Mesendoderm (in vitro differentiated cells): ENCODE results near the gene SLC10A1.
"Not testable (repeated sequence)": the region's sequence is repeated elsewhere in the genome, so short reads cannot be mapped to it uniquely, and the experiment has no call there.

Source experiments
- DNase-seq: peaks from one replicate; pipeline ENCODE4 v3.0.0; 2013
- H2AK5ac ChIP-seq: 2 replicates; pipeline ENCODE4 v1.6.1; 2013; ENCODE audit warnings: low read length, inconsistent platforms
- H2BK120ac ChIP-seq: 2 replicates; pipeline ENCODE4 v1.6.1; 2013; ENCODE audit warnings: low read depth, mild to moderate bottlenecking, low read length, moderate library complexity, mixed read lengths
- H2BK15ac ChIP-seq: replicated peaks from 2 replicates; pipeline ENCODE4 v1.6.1; 2013; ENCODE audit warnings: low read depth, mild to moderate bottlenecking, moderate library complexity
- H2BK5ac ChIP-seq: 2 replicates; pipeline ENCODE4 v1.6.1; 2013; ENCODE audit warnings: low read length, inconsistent platforms
- H3K18ac ChIP-seq: 2 replicates; pipeline ENCODE4 v1.6.1; 2013; ENCODE audit warnings: mild to moderate bottlenecking, low read length, mixed read lengths
- H3K23ac ChIP-seq: one replicate; pipeline ENCODE4 v1.6.1; 2013; ENCODE audit warnings: low read length
- H3K27ac ChIP-seq: 2 replicates; pipeline ENCODE4 v1.5.1; 2013; ENCODE audit warnings: low read depth, mild to moderate bottlenecking, inconsistent platforms, low read length, moderate library complexity
- H3K27me3 ChIP-seq: 2 replicates; pipeline ENCODE4 v1.6.1; 2013; ENCODE audit warnings: low read length, control low read depth, mild to moderate bottlenecking, inconsistent platforms; ENCODE audit not compliant: insufficient read depth, poor library complexity
- H3K36me3 ChIP-seq: 2 replicates; pipeline ENCODE4 v1.6.1; 2013; ENCODE audit warnings: low read length, inconsistent platforms; ENCODE audit not compliant: control insufficient read depth, insufficient read depth
- H3K4ac ChIP-seq: one replicate; pipeline ENCODE4 v1.6.1; 2013; ENCODE audit warnings: low read depth, mild to moderate bottlenecking, low read length, moderate library complexity
- H3K4me1 ChIP-seq: 2 replicates; pipeline ENCODE4 v1.6.1; 2013; ENCODE audit warnings: low read depth, low read length, inconsistent platforms; ENCODE audit not compliant: control insufficient read depth
- H3K4me2 ChIP-seq: 2 replicates; pipeline ENCODE4 v1.6.1; 2013; ENCODE audit warnings: low read length
- H3K4me3 ChIP-seq: 2 replicates; pipeline ENCODE4 v1.5.1; 2013; ENCODE audit warnings: mild to moderate bottlenecking, low read length
- H3K56ac ChIP-seq: one replicate; pipeline ENCODE4 v1.6.1; 2013; ENCODE audit warnings: low read length
- H3K79me1 ChIP-seq: 2 replicates; pipeline ENCODE4 v1.6.1; 2013; ENCODE audit warnings: low read length, inconsistent platforms
- H3K79me2 ChIP-seq: 2 replicates; pipeline ENCODE4 v1.6.1; 2013; ENCODE audit warnings: mild to moderate bottlenecking, low read length; ENCODE audit not compliant: control insufficient read depth, insufficient read depth
- H3K9ac ChIP-seq: 2 replicates; pipeline ENCODE4 v1.6.1; 2013; ENCODE audit warnings: low read length, inconsistent platforms
- H4K5ac ChIP-seq: one replicate; pipeline ENCODE4 v1.6.1; 2013; ENCODE audit warnings: low read length
- H4K8ac ChIP-seq: one replicate; pipeline ENCODE4 v1.6.1; 2013; ENCODE audit warnings: low read depth, mild to moderate bottlenecking, control low read depth, low read length, moderate library complexity
- WGBS: extraction: QIAGEN DNeasy Blood & Tissue Kit; methylation state at CpG from one replicate; pipeline ENCODE4 v1.1.7; 2013; ENCODE audit warnings: low lambda C conversion rate, missing lambda C conversion rate; ENCODE audit not compliant: insufficient coverage; ENCODE audit errors: extremely low coverage; 5-methylcytosine and 5-hydroxymethylcytosine counted together

SLC10A1 gene

DNA sequence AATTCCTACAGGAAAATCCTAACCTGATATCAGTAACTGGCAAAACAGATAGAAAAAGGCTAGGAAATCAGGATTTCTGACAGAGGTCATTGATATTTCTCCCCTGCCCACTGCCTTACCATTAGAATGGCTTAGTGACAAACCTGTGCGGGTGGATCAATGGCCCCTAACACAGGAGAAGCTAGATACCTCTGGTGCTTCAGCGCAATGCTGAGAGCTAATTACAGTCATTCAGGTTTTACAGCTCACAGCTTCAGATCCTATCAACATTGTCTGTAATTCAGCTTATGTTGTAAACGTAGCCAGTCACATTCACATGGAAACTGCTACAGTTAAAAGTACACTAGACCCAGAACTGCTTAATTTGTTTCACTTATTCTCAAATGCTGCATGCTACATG, 17.4 kb upstream of the SLC10A1 start:
- H3K9ac ChIP-seq: no peak overlapping the region
- no peak overlapping the region for H3K4me2 ChIP-seq
- no peaks in the 10 kb centered on the region for H3K4me1 ChIP-seq
- H3K23ac ChIP-seq: no peak overlapping the region
- no peak overlapping the region for H2AK5ac ChIP-seq
- H3K27ac ChIP-seq: no peak overlapping the region
- H3K4ac ChIP-seq: no peak overlapping the region
- DNase-seq: no peak
- no peak overlapping the region for H2BK5ac ChIP-seq
- H4K5ac ChIP-seq: no peak overlapping the region
- no peak overlapping the region for H3K4me3 ChIP-seq
- no CpG with 5 or more reads among the region's 3 CpGs for WGBS
- no peak overlapping the region for H4K8ac ChIP-seq
- H3K79me2 ChIP-seq: no peaks in the 10 kb centered on the region
- no peaks in the 10 kb centered on the region for H3K79me1 ChIP-seq
- no peak overlapping the region for H2BK120ac ChIP-seq
- no peak overlapping the region for H2BK15ac ChIP-seq
- no peaks in the 10 kb centered on the region for H3K27me3 ChIP-seq
- no peaks in the 10 kb centered on the region for H3K36me3 ChIP-seq
- H3K56ac ChIP-seq: no peak overlapping the region
- no peak overlapping the region for H3K18ac ChIP-seq

- DNase-seq: not testable (repeated sequence)
These were observed 16.3 kb upstream of the SLC10A1 start for GRCh38 chr14:69813346-69813745.

DNA sequence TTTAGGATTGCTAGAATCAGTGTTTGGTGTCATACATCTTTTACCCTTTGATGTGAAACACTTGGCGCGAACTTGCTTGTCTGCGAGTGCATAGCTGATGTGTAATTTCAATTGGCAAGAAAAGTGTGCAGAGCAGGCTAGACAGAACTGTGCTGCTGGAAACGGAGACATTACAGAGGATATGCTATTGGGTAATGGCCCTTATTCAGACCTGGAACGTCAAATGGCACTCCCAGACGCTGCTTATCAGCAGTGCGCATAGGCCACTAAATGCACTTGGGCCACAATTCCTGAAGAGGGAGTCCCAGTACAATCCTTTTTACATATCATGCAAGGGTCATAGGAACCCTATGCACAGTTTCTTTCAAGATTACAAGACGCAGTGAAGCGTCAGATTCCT, 15.7 kb upstream of the SLC10A1 start:
- DNase-seq: no peak
- Histone ChIP-seq H3K79me1 (no peaks in the 10 kb centered on the region), H3K27ac (no peak overlapping the region), H3K4me3 (no peak overlapping the region), H4K8ac (no peak overlapping the region), H3K36me3 (no peaks in the 10 kb centered on the region), H4K5ac (no peak overlapping the region), H3K79me2 (no peaks in the 10 kb centered on the region), H3K4me2 (no peak overlapping the region), H3K18ac (no peak overlapping the region), H3K4me1 (no peaks in the 10 kb centered on the region), H2AK5ac (no peak overlapping the region), H2BK15ac (no peak overlapping the region), H2BK5ac (no peak overlapping the region), H3K56ac (no peak overlapping the region), H3K27me3 (no peaks in the 10 kb centered on the region), H3K9ac (no peak overlapping the region), H3K4ac (no peak overlapping the region), H2BK120ac (no peak overlapping the region), H3K23ac (no peak overlapping the region)
- no CpG with 5 or more reads among the region's 9 CpGs for WGBS

More at GRCh38 chr14:69813346-69813745, 16.3 kb upstream of the SLC10A1 start:
- not testable (repeated sequence) for H3K4me1 ChIP-seq, H2BK15ac ChIP-seq, H4K8ac ChIP-seq, H3K27ac ChIP-seq, H3K23ac ChIP-seq, H3K79me2 ChIP-seq, H4K5ac ChIP-seq, H2BK5ac ChIP-seq, H3K36me3 ChIP-seq, H3K9ac ChIP-seq, H3K18ac ChIP-seq, H2AK5ac ChIP-seq, H2BK120ac ChIP-seq, H3K79me1 ChIP-seq, H3K4ac ChIP-seq, H3K56ac ChIP-seq, H3K4me3 ChIP-seq, H3K4me2 ChIP-seq, H3K27me3 ChIP-seq
- no CpG with 5 or more reads among the region's 6 CpGs for WGBS

- Histone ChIP-seq H3K27me3 (no peaks in the 10 kb centered on the region), H2BK120ac (no peak overlapping the region), H3K23ac (no peak overlapping the region), H3K4ac (no peak overlapping the region), H3K27ac (no peak overlapping the region), H3K4me2 (no peak overlapping the region), H3K79me1 (no peaks in the 10 kb centered on the region), H2AK5ac (no peak overlapping the region), H3K9ac (no peak overlapping the region), H3K36me3 (no peaks in the 10 kb centered on the region), H4K5ac (no peak overlapping the region), H3K56ac (no peak overlapping the region), H3K18ac (no peak overlapping the region), H3K79me2 (no peaks in the 10 kb centered on the region), H3K4me3 (no peak overlapping the region), H2BK5ac (no peak overlapping the region), H2BK15ac (no peak overlapping the region), H3K4me1 (no peaks in the 10 kb centered on the region), H4K8ac (no peak overlapping the region)
- WGBS: no CpG with 5 or more reads among the region's 10 CpGs
- no peak for DNase-seq
These were observed 14.8 kb upstream of the SLC10A1 start for GRCh38 chr14:69811868-69812252.

GRCh38 chr14:69811227-69811867, 14.3 kb upstream of the SLC10A1 start:
- Histone ChIP-seq H3K79me1 (no peaks in the 10 kb centered on the region), H2AK5ac (no peak overlapping the region), H3K9ac (no peak overlapping the region), H3K79me2 (no peaks in the 10 kb centered on the region), H3K27me3 (no peaks in the 10 kb centered on the region), H3K56ac (no peak overlapping the region), H2BK120ac (no peak overlapping the region), H3K4me1 (no peaks in the 10 kb centered on the region), H3K4ac (no peak overlapping the region), H3K4me2 (no peak overlapping the region), H4K8ac (no peak overlapping the region), H3K36me3 (no peaks in the 10 kb centered on the region), H4K5ac (no peak overlapping the region), H2BK5ac (no peak overlapping the region), H3K18ac (no peak overlapping the region), H3K23ac (no peak overlapping the region), H3K27ac (no peak overlapping the region), H3K4me3 (no peak overlapping the region), H2BK15ac (no peak overlapping the region)
- no CpG with 5 or more reads among the region's 13 CpGs for WGBS
- no peak for DNase-seq
